Activated naive CD4-positive, alpha-beta T cell treated with anti-CD3 and anti-CD28 coated beads, Interleukin-2, amount 10 ng/mL, durations not matched to agents 7 days and 5 days (primary cell): ENCODE measurements around the gene TACO1.

Source experiments
- CTCF ChIA-PET: fragments of 350-600 bp; sonication (Branson Sonifier 250); formaldehyde crosslinking; loops from one replicate; lab custom pipeline; 2021; ENCODE audit warnings: antibody characterized with exemption; lab: Charles Lee
- DNase-seq: peaks from one replicate; pipeline ENCODE4 v3.0.0-alpha.2; 2020
- H3K27ac Mint-ChIP-seq: one replicate; pipeline ENCODE4 v1.8.0; 2021; ENCODE audit warnings: mild to moderate bottlenecking, moderate library complexity, mixed read lengths
- H3K27me3 Mint-ChIP-seq: one replicate; pipeline ENCODE4 v1.8.0; 2021; ENCODE audit warnings: mild to moderate bottlenecking, mixed read lengths
- H3K36me3 Mint-ChIP-seq: one replicate; pipeline ENCODE4 v1.8.0; 2021; ENCODE audit warnings: mixed read lengths
- H3K4me1 Mint-ChIP-seq: one replicate; pipeline ENCODE4 v1.8.0; 2021; ENCODE audit warnings: mixed read lengths
- H3K4me3 Mint-ChIP-seq: one replicate; pipeline ENCODE4 v1.8.0; 2021; ENCODE audit warnings: mild to moderate bottlenecking, moderate library complexity, mixed read lengths
- H3K9me3 Mint-ChIP-seq: one replicate; pipeline ENCODE4 v1.8.0; 2021; ENCODE audit warnings: mixed read lengths

TACO1 gene

DNA sequence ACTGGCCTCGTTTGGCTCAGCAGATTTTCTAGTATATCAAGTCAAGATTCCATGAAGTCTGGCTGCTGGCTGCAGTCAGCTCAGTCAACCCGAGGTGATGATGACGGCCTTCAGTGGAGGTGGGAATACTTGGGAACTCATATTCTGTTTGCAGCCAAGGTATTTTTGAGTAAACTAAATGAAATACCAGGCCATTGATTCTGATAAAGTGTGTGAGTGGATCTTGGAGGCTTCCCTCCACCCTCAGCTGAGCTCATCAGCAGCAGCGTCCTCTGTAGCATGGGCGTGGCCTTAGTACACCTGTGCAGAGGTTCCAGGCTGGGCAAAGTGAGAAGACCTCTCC, 22.0 kb upstream of the TACO1 start:
- Mint-ChIP-seq H3K27me3 (no peaks in the 10 kb centered on the region), H3K36me3 (peaks cover 48% of the 10 kb centered on the region), H3K4me3 (no peak overlapping the region), H3K27ac (no peak overlapping the region), H3K9me3 (no peaks in the 10 kb centered on the region), H3K4me1 (peaks cover 4% of the 10 kb centered on the region)
- DNase-seq, result no peak
- CTCF ChIA-PET, result interaction anchor here (1.3 to 1.6 kb wide), 2 partner anchors 12 to 33 kb away, joined by 3 read pairs; no protein-coding TSS in a partner anchor

DNA sequence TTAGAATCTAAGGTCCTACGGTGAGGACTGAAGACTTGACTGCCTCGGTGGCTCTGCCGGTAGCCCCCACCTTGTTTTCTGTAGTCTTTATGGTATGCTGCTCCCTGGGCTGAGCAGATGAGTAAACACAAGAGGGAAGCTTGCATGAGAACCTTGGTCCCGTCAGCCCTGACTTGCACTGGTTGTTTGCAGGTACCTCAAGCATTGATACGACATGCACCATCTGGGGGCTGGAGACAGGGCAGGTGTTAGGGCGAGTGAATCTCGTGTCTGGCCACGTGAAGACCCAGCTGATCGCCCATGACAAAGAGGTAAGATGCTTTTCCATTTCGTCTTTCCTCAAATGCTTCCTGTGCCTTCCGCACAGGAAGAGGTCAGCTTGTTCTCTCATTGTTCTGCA, 21.1 kb upstream of the TACO1 start:
- no peak overlapping the region for H3K4me3 Mint-ChIP-seq
- no peaks in the 10 kb centered on the region for H3K27me3 Mint-ChIP-seq
- peaks cover 47% of the 10 kb centered on the region for H3K36me3 Mint-ChIP-seq
- CTCF ChIA-PET, result interaction anchor here (1.3 kb wide), 1 partner anchor 32 kb away, joined by 3 read pairs; no protein-coding TSS in a partner anchor
- H3K9me3 Mint-ChIP-seq, result no peaks in the 10 kb centered on the region
- DNase-seq, result no peak
- peaks cover 3% of the 10 kb centered on the region for H3K4me1 Mint-ChIP-seq
- H3K27ac Mint-ChIP-seq, result no peak overlapping the region

DNA sequence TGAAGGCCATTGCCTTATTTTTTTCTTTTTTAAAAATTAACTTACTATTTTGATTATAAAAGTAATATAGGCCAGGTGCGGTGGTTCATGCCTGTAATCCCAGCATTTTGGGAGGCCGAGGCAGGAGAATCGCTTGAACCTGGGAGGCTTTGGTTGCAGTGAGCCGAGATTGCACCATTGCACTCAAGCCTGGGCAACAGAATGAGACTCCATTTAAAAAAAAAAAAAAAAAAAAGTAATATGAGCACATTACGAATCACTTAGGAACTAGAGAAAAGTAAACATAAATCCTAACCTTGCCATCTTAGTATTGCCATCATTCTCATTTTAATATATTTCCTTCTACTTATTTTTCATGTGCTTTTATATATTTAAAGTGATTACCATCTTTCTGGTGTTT, 12.9 kb upstream of the TACO1 start:
- DNase-seq, result no peak
- Mint-ChIP-seq H3K4me1 (peaks cover 15% of the 10 kb centered on the region), H3K36me3 (peaks cover 63% of the 10 kb centered on the region), H3K4me3 (no peak overlapping the region), H3K27ac (no peak overlapping the region), H3K9me3 (no peaks in the 10 kb centered on the region), H3K27me3 (no peaks in the 10 kb centered on the region)
- CTCF ChIA-PET, result no interaction called here

DNA sequence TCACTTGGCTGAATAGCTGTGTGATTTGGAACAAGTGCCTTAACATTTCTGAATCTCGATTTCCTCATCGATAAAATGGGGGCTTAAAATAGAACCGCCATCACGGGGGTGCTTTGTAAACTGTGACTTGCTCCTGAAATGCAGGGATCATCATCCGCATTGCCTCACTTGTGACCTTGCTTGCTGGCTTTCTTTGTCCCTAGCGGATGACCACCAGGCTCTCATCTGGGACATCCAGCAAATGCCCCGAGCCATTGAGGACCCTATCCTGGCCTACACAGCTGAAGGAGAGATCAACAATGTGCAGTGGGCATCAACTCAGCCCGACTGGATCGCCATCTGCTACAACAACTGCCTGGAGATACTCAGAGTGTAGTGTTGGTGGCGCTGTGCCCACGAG, 11.9 kb upstream of the TACO1 start:
- no peaks in the 10 kb centered on the region for H3K9me3 Mint-ChIP-seq
- peaks cover 57% of the 10 kb centered on the region for H3K36me3 Mint-ChIP-seq
- no peak overlapping the region for H3K27ac Mint-ChIP-seq
- peaks cover 14% of the 10 kb centered on the region for H3K4me1 Mint-ChIP-seq
- no peak overlapping the region for H3K4me3 Mint-ChIP-seq
- no peaks in the 10 kb centered on the region for H3K27me3 Mint-ChIP-seq
- CTCF ChIA-PET, result no interaction called here
- no peak for DNase-seq

DNA sequence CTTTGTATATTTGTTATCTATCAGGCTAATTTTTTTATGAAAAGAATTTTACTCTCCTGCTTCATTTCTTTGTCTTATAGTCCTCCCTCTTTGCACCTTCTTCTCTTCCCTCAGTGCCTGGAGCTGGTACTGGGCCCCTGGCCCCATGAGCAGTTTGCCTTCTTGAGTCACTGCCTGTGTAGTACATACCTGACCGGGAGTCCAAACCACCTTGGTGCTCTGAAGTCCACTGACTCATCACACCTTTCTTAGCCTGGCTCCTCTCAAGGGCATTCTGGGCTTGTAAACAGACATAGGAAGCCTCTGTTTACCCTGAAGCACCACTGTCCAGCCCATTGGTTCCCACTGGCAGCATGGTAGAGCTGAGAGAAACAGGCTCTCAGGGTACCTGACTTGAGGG, 11.0 kb upstream of the TACO1 start:
- peak overlapping the region; percentile 42 for H3K27ac Mint-ChIP-seq
- no peaks in the 10 kb centered on the region for H3K9me3 Mint-ChIP-seq
- no peak overlapping the region for H3K4me3 Mint-ChIP-seq
- H3K4me1 Mint-ChIP-seq, result peaks cover 12% of the 10 kb centered on the region
- CTCF ChIA-PET, result no interaction called here
- no peaks in the 10 kb centered on the region for H3K27me3 Mint-ChIP-seq
- no peak for DNase-seq
- peaks cover 56% of the 10 kb centered on the region for H3K36me3 Mint-ChIP-seq

DNA sequence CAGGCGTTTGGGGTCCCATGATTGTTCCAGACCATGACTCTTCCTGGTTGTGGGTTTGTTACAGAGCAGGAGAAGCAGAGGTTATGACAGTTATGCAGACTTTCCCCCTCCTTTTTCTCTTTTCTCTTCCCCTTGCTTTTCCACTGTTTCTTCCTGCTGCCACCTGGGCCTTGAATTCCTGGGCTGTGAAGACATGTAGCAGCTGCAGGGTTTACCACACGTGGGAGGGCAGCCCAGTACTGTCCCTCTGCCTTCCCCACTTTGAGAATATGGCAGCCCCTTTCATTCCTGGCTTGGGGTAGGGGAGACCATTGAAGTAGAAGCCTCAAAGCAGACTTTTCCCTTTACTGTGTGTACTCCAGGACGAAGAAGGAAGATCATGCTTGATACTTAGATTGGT, 7.9 kb upstream of the TACO1 start:
- DNase-seq, result no peak
- H3K27me3 Mint-ChIP-seq, result no peaks in the 10 kb centered on the region
- CTCF ChIA-PET, result interaction anchor here (0.9 to 1.7 kb wide), 3 partner anchors 9 to 186 kb away, joined by 3 to 9 read pairs (median 4); no protein-coding TSS in a partner anchor
- no peak overlapping the region for H3K4me3 Mint-ChIP-seq
- H3K9me3 Mint-ChIP-seq, result no peaks in the 10 kb centered on the region
- peaks cover 11% of the 10 kb centered on the region for H3K4me1 Mint-ChIP-seq
- peaks cover 42% of the 10 kb centered on the region for H3K36me3 Mint-ChIP-seq
- no peak overlapping the region for H3K27ac Mint-ChIP-seq

DNA sequence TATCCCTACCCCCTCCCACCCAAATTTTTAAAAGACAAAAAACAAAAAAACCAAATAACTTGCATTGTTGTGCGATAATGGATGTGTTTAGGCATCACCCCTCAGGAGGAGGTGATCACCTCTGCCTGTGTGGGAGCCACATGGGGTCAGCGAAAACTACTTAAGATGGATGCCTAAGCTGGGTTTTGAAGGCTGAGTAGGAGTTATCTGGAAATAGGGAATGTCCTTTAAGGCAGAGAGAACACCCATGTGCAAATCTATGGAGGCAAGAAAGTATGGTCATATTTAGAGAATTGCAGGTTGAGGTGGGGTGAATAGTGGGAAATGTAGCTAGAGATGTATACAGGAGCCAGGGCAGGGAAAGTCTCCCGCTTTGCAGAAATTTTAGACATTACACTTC, 5.6 kb upstream of the TACO1 start:
- H3K27me3 Mint-ChIP-seq, result no peaks in the 10 kb centered on the region
- H3K9me3 Mint-ChIP-seq, result no peaks in the 10 kb centered on the region
- H3K36me3 Mint-ChIP-seq, result peaks cover 21% of the 10 kb centered on the region
- H3K4me3 Mint-ChIP-seq, result no peak overlapping the region
- DNase-seq, result no peak
- no peak overlapping the region for H3K27ac Mint-ChIP-seq
- H3K4me1 Mint-ChIP-seq, result peaks cover 22% of the 10 kb centered on the region
- CTCF ChIA-PET, result no interaction called here

DNA sequence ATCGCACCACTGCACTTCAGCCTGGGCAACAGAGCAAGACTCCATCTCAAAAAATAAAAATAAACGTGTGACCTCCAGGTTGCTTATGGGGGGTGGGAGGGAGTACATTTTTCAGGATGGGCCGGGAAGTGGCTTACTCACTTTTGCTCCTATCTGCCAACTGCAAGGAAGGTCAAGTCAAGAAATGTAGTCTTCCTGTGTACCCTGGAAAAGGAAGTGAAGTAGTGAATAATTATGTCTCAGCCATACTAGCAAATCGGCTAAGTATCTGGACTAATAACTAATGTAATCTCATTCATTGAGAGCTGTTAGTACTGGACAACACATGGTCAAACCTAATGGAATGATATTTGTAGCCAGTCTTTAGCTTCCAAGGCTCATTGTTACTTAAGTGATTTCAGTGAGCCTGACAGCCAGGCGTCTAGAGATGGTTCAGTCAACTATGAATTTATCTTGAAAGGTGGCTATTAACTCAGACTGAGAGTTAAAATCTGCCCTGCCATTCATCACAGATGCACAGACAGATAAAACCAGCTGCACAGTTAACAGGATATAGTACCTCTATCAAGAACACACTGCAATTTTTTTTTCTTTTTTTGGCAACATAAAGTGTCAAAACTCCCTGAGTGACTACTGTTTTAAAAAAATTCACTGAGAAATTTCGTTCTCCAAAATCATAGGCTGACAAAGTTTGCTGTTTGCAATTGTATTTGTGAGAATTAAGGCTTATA, 3.7 kb upstream of the TACO1 start:
- no peak for DNase-seq
- no peak overlapping the region for H3K27ac Mint-ChIP-seq

DNA sequence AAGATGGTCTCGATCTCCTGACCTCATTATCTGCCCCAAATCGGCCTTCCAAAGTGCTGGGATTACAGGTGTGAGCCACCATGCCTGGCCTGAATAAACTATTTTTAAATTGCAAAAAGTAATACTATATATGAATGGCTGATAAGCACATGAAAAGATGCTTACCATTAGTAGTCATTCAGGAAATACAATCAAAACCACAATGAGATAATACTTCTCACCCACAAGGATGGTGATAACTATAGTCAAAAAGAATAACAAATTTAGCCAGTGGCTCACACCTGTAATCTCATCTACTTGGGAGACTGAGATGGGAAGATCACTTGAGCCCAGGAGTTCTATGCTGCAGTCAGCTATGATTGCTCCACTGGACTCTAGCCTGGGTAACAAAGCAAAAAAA, 2.4 kb upstream of the TACO1 start:
- Mint-ChIP-seq H3K9me3 (no peaks in the 10 kb centered on the region), H3K4me1 (peaks cover 40% of the 10 kb centered on the region), H3K36me3 (peaks cover 6% of the 10 kb centered on the region), H3K27ac (no peak overlapping the region), H3K27me3 (no peaks in the 10 kb centered on the region), H3K4me3 (no peak overlapping the region)
- CTCF ChIA-PET, result no interaction called here
- DNase-seq, result no peak

More for the DNA sequence above, 3.7 kb upstream of the TACO1 start:
- CTCF ChIA-PET, result interaction anchor here (0.6 to 2.2 kb wide), 2 partner anchors 15 to 875 kb away, joined by 3 to 7 read pairs; no protein-coding TSS in a partner anchor
- no peak overlapping the region for H3K4me3 Mint-ChIP-seq
- H3K9me3 Mint-ChIP-seq, result no peaks in the 10 kb centered on the region
- H3K36me3 Mint-ChIP-seq, result peaks cover 7% of the 10 kb centered on the region
- H3K4me1 Mint-ChIP-seq, result peaks cover 34% of the 10 kb centered on the region
- H3K27me3 Mint-ChIP-seq, result no peaks in the 10 kb centered on the region

DNA sequence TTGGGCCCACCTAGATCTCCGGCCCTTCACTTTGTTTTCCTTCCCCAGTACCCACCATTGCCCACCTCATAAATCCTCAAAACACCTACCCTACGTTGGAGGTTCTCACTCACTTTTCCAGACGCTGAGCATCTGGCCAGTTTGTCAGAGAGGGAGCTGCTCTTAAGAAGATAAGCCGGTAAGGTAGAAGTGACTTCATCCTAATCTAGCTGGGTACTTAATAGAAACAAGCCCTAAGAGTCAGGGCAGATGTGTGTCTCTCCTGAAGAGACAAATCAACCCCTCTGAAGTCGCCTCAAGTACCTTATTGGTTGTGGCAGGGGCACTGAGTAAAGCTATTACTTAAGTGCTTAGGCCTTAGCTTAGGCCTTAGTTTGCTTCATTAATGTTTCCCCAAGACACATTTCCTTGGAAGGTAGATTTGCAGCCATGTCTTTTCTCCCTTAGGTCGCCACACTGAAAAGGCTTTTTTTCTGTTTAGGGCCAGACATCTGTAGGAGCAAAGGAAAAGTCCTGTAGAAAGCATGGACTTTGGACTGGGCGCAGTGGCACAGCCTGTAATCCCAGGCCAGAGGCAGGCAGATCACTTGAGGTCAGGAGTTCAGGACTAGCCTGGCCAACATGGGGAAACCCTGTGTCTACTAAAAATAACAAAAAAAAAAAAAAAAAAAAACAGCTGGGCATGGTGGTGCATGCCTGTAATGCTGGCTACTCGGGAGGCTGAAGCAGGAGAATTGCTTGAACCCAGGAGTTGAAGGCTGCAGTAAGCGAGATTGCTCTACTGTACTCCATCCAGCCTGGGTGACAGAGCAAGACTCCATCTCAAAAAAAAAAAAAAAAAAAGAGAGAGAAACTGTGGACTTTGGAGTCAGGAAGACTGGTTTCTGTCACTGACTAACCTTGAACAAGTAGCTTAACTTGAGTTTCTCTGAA, 1.0 kb downstream of the TACO1 start:
- Mint-ChIP-seq H3K4me3 (peak overlapping the region; percentile 88), H3K9me3 (no peaks in the 10 kb centered on the region), H3K27me3 (no peaks in the 10 kb centered on the region), H3K4me1 (peaks cover 48% of the 10 kb centered on the region), H3K36me3 (peaks cover 26% of the 10 kb centered on the region), H3K27ac (peak overlapping the region; percentile 93)
- DNase-seq, result no peak
- CTCF ChIA-PET, result interaction anchor here (0.9 to 4.7 kb wide), 6 partner anchors 8 to 178 kb away, joined by 3 to 24 read pairs (median 6); partner anchors contain the start of gene MAP3K3

DNA sequence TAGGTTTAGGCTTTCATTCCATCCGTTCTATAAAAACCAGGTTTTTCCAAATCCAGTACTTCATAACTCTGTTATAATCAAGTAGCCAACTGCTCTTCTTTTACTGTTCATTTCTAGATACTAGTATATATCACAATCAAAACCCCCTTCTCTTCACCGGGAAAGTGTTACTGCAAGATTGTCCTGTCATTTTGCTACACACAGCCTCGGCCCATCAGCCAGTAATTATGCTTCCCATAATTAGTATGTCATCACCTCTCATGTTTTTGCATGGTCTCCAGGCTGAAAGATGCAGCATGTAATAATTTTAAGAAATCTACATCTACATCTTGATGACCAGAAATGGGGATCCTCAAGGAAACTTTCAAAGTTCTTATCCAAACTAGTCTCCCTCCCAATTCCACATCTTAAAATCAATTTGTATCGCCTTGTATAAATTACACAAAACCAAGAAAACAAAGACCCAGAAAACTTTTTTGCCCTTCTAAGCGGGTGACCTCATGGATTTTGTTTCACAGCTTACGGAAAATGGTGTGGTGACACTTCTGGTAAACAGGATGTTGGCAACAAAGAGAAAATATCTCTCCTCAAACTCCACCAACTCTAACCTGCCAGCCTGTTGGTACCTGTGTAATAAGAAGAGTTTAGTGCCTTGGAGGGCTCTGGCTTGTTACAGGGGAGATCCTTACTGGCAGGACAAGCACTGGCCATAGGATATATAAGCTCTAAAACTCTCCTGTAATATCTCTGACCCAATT, 9.3 kb downstream of the TACO1 start:
- H3K4me3 Mint-ChIP-seq, result peak overlapping the region; percentile 62
- DNase-seq, result peak; percentile 48
- H3K9me3 Mint-ChIP-seq, result no peaks in the 10 kb centered on the region
- peaks cover 47% of the 10 kb centered on the region for H3K36me3 Mint-ChIP-seq
- CTCF ChIA-PET, result interaction anchor here (2.8 to 11.6 kb wide), 4 partner anchors 100 to 204 kb away, joined by 18 to 273 read pairs (median 25); partner anchors contain the start of gene ACE
- peaks cover 39% of the 10 kb centered on the region for H3K4me1 Mint-ChIP-seq
- H3K27me3 Mint-ChIP-seq, result no peaks in the 10 kb centered on the region
- H3K27ac Mint-ChIP-seq, result peak overlapping the region; percentile 99

DNA sequence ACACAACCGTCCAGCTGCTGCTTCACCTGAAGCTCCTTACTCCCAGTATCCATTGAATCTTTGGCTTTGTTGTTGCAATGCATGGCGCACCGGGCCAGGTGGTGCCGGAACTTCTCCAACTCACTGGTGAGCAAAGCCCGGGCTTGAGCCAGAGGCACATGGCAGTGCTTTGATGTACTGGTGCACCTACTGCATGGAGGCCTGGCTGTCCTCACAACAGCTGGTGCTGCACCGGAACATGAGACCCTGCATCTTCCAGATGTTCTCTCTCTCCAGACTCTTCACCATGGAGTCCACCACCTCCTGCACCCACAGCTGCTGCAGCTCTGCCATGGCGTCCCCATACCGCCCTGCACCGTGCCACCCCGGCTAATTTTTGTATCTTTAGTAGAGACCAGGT, 10.2 kb downstream of the TACO1 start:
- H3K4me3 Mint-ChIP-seq, result peak overlapping the region; percentile 62
- H3K27me3 Mint-ChIP-seq, result peaks cover 2% of the 10 kb centered on the region
- peak overlapping the region; percentile 99 for H3K27ac Mint-ChIP-seq
- no peak for DNase-seq
- no peaks in the 10 kb centered on the region for H3K9me3 Mint-ChIP-seq
- peaks cover 38% of the 10 kb centered on the region for H3K36me3 Mint-ChIP-seq
- CTCF ChIA-PET, result interaction anchor here (1.0 to 11.6 kb wide), 15 partner anchors 9 to 205 kb away, joined by 3 to 273 read pairs (median 10); partner anchors contain the start of genes ACE, DCAF7, MAP3K3 and TACO1
- H3K4me1 Mint-ChIP-seq, result peaks cover 35% of the 10 kb centered on the region

DNA sequence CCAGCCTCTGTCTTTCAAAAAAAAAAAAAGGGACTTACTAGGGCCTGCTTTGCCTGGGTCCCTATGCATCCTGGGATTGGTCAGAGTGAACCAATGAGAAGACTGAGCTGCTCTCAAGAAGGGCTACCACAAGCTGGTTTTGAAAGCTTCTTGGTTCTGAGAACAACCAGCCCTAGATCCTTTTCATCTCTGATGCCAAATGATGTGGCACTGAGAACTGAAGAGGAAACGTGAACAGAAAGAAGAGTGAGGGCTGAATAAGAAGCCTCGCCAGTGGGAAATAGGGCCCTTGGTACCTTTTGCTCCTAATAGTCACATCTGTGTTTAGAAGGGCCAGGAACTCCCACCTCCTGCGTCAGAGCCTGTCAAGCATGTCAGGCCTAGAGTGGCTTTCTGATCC, 10.7 kb downstream of the TACO1 start:
- H3K27me3 Mint-ChIP-seq, result peaks cover 5% of the 10 kb centered on the region
- H3K4me1 Mint-ChIP-seq, result peaks cover 34% of the 10 kb centered on the region
- H3K4me3 Mint-ChIP-seq, result peak overlapping the region; percentile 62
- DNase-seq, result peak; percentile 56
- H3K36me3 Mint-ChIP-seq, result peaks cover 33% of the 10 kb centered on the region
- CTCF ChIA-PET, result interaction anchor here (0.7 to 11.6 kb wide), 27 partner anchors 9 to 227 kb away, joined by 3 to 273 read pairs (median 5); partner anchors contain the start of genes ACE, DCAF7, MAP3K3 and TACO1
- no peaks in the 10 kb centered on the region for H3K9me3 Mint-ChIP-seq
- H3K27ac Mint-ChIP-seq, result peak overlapping the region; percentile 99
